Peyer's patch (tissue), 4 donors: ENCODE results near the gene ERC2. TPM values are rescaled to one million over a fixed set of nuclear protein-coding genes. Genes with fewer than 3 reads are reported as not detected.

Source experiments
- DNase-seq, 3 donors: peaks; one replicate each; pipeline ENCODE4 v3.0.0-alpha.2; 2017 to 2019
- H3K27ac ChIP-seq, 4 donors: fragments of 200-600 bp; sonication (generic); one replicate each; pipeline ENCODE4 v1.5.1; 2016 to 2019
- H3K27me3 ChIP-seq, 2 donors: fragments of 200-600 bp; sonication (generic); one replicate each; pipeline ENCODE4 v1.5.1; 2019
- H3K36me3 ChIP-seq, 3 donors: fragments of 200-600 bp; sonication (generic); one replicate each; pipeline ENCODE4 v1.5.1; 2016 to 2019
- H3K4me1 ChIP-seq, 4 donors: fragments of 200-600 bp; sonication (generic); one replicate each; pipeline ENCODE4 v1.5.1; 2016 to 2019
- H3K4me3 ChIP-seq, 4 donors: fragments of 200-600 bp; sonication (generic); 1 replicate in 3 of 4; 2 replicates in 1 of 4; pipeline ENCODE4 v1.5.1; 2016 to 2019; ENCODE audit warnings: mild to moderate bottlenecking in 1 of 4
- H3K9me3 ChIP-seq, 4 donors: fragments of 200-600 bp; sonication (generic); one replicate each; pipeline ENCODE4 v1.5.1; 2016 to 2019; ENCODE audit warnings: mild to moderate bottlenecking in 1 of 4
- CTCF ChIP-seq, 6 experiments: fragments of 450-650 bp in 4 of 6; fragments of 200-600 bp in 2 of 6; sonication (generic) in 1 of 6; IDR thresholded peaks; one replicate each; pipeline ENCODE4 v1.5.1; 2017 to 2019; ENCODE audit warnings: antibody characterized with exemption in 6 of 6, mild to moderate bottlenecking in 3 of 6, moderate library complexity in 1 of 6
- POLR2A ChIP-seq, 2 donors: fragments of 450-650 bp; IDR thresholded peaks; one replicate each; pipeline ENCODE4 v1.5.1; 2017; ENCODE audit warnings: antibody characterized with exemption in 2 of 2, mild to moderate bottlenecking in 2 of 2, moderate library complexity in 2 of 2
- total RNA-seq, 4 donors: library from RNA; depleted of rRNA; stranded (reverse); fragments of >200 nt; gene quantifications; one replicate each; pipeline ENCODE4 v1.1.0, GENCODE V29; 2016

ERC2 gene
- total RNA-seq, 4 donors from 2014 or later = 0.18 to 0.83 TPM; not detected in 2

- no peak for DNase-seq
- Histone ChIP-seq H3K9me3 (no peaks in the 10 kb centered on the region), H3K27me3 (no peaks in the 10 kb centered on the region), H3K27ac (no peak overlapping the region), H3K4me1 (no peaks in the 10 kb centered on the region), H3K4me3 (no peak overlapping the region), H3K36me3 (no peaks in the 10 kb centered on the region)
- TF ChIP-seq CTCF (IDR thresholded peaks at IDR 0.05) (no peak), POLR2A (IDR thresholded peaks at IDR 0.05) (no peak)
Observed at GRCh38 chr3:55731741-55732140, 736.5 kb downstream of the ERC2 start.

- no peak for DNase-seq
- H3K36me3 ChIP-seq = no peaks in the 10 kb centered on the region
- H3K9me3 ChIP-seq = no peaks in the 10 kb centered on the region
- H3K4me1 ChIP-seq = no peaks in the 10 kb centered on the region
- TF ChIP-seq POLR2A (IDR thresholded peaks at IDR 0.05) = no peak
- TF ChIP-seq CTCF (IDR thresholded peaks at IDR 0.05) = no peak
- no peak overlapping the region for H3K4me3 ChIP-seq
- no peaks in the 10 kb centered on the region for H3K27me3 ChIP-seq
- no peak overlapping the region for H3K27ac ChIP-seq
Observed at GRCh38 chr3:55729546-55729945, 738.7 kb downstream of the ERC2 start.

GRCh38 chr3:55728461-55729100, 739.7 kb downstream of the ERC2 start:
- TF ChIP-seq CTCF (IDR thresholded peaks at IDR 0.05) (no peak), POLR2A (IDR thresholded peaks at IDR 0.05) (no peak)
- H3K9me3 ChIP-seq = no peaks in the 10 kb centered on the region
- no peaks in the 10 kb centered on the region for H3K27me3 ChIP-seq

GRCh38 chr3:55726501-55726775, 741.8 kb downstream of the ERC2 start:
- Histone ChIP-seq H3K9me3 (no peaks in the 10 kb centered on the region), H3K27me3 (no peaks in the 10 kb centered on the region), H3K4me1 (no peaks in the 10 kb centered on the region), H3K36me3 (no peaks in the 10 kb centered on the region), H3K4me3 (no peak overlapping the region), H3K27ac (no peak overlapping the region)
- TF ChIP-seq CTCF (IDR thresholded peaks at IDR 0.05) (no peak), POLR2A (IDR thresholded peaks at IDR 0.05) (no peak)
- no peak for DNase-seq

More at GRCh38 chr3:55728461-55729100, 739.7 kb downstream of the ERC2 start:
- Histone ChIP-seq H3K27ac (no peak overlapping the region), H3K36me3 (no peaks in the 10 kb centered on the region), H3K4me1 (no peaks in the 10 kb centered on the region), H3K4me3 (no peak overlapping the region)
- DNase-seq = no peak

GRCh38 chr3:55725681-55726500, 742.4 kb downstream of the ERC2 start:
- Histone ChIP-seq H3K27ac (no peak overlapping the region), H3K36me3 (no peaks in the 10 kb centered on the region)
- TF ChIP-seq POLR2A (IDR thresholded peaks at IDR 0.05) (no peak), CTCF (IDR thresholded peaks at IDR 0.05) (no peak)

More at GRCh38 chr3:55725681-55726500, 742.4 kb downstream of the ERC2 start:
- Histone ChIP-seq H3K9me3 (no peaks in the 10 kb centered on the region), H3K4me1 (no peaks in the 10 kb centered on the region), H3K4me3 (no peak overlapping the region), H3K27me3 (no peaks in the 10 kb centered on the region)
- DNase-seq = no peak
